GM12865 (cell line): ENCODE data around the gene HEMK1.

ENCODE experiments used
- DNase-seq: peaks from one replicate; pipeline ENCODE4 v3.0.0; 2010; ENCODE audit warnings: low read depth
- H3K4me3 ChIP-seq: 2 replicates; pipeline ENCODE4 v1.5.1; 2011; ENCODE audit warnings: mild to moderate bottlenecking, low read depth, low read length, control low read depth
- CTCF ChIP-seq: IDR thresholded peaks from 2 replicates; pipeline ENCODE4 v1.5.1; 2011; ENCODE audit warnings: low read length, control low read depth, low read depth, inconsistent platforms; ENCODE audit not compliant: insufficient read depth; ENCODE audit errors: missing control alignments

The HEMK1 gene

GRCh38 chr3:50639055-50639494 lies 69.8 kb downstream of the HEMK1 start:
- no peak overlapping the region for H3K4me3 ChIP-seq
- TF ChIP-seq CTCF, result no peak
- no peak for DNase-seq

DNA sequence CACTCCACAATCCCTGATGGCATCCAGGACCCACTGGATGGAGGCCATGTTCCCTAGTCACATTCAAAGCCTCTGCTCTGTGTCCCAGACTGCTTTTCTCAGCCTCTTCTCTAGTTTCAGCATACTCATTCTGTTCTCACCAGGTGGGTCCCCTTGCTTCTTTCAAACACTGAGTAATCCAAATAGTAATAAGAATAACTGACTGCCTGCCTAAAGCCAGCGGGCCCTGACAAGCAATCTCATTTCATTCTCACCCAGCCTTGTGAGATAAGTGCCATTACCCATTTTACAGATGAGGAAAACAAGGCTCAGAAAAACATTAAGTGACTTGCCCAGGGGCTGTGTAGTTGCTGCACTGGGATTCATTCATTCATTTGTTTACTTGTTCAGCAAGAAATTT lies 73.1 kb downstream of the HEMK1 start:
- no peak for DNase-seq
- TF ChIP-seq CTCF, result no peak
- H3K4me3 ChIP-seq, result no peak overlapping the region

DNA sequence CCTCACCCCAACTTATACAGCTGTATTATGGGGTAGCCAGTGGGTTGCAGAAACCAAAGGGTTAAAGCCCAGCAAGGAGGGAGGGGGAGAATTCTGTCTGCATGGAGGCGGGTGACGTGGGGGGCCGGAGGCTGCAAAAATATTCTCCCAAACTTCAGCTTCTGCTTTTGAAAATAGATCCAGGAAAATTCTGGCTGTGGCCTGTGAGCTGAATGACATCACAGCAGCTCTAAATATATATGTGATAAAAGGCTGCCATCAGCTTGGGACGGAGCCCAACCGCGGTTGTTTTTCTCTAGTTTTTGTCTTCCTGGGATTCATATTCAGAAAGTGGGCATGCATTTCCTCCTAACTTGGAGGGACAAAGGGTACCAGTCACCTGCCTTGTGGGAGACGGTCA lies 75.2 kb downstream of the HEMK1 start:
- no peak for TF ChIP-seq CTCF
- no peak for DNase-seq
- no peak overlapping the region for H3K4me3 ChIP-seq

GRCh38 chr3:50645378-50645777 lies 76.1 kb downstream of the HEMK1 start:
- DNase-seq, result no peak
- no peak for TF ChIP-seq CTCF
- no peak overlapping the region for H3K4me3 ChIP-seq
